Measurements from ENCODE around the gene AHI1. TPM values are rescaled to one million over a fixed set of nuclear protein-coding genes. Genes with fewer than 3 reads are reported as not detected.
A peak's percentile ranks its signal among the peaks of the same experiment; 100 is the strongest.

Gene AHI1

GRCh38 chr6:135234492-135234780 lies 263.1 kb downstream of the AHI1 start:
- Histone ChIP-seq H2BK5ac (ENCODE audit: low read depth, low read length, poor library complexity, severe bottlenecking) (no peak overlapping the region), H3K4ac (ENCODE audit: low read depth in 1 of 2, low read length in 2 of 2) (no peak overlapping the region), H3K14ac (ENCODE audit: low read length in 2 of 2) (no peak overlapping the region), H3K4me3 (ENCODE audit: insufficient read depth in 1 of 2, low read depth in 1 of 2, low read length in 2 of 2) (no peak overlapping the region), H3K79me1 (replicated peaks; ENCODE audit: low read length, poor library complexity, severe bottlenecking) (no peaks in the 10 kb centered on the region), H3K4me1 (ENCODE audit: control insufficient read depth, insufficient read depth, low read depth, low read length) (no peaks in the 10 kb centered on the region), H4K91ac (ENCODE audit: low read length) (no peak overlapping the region), H3K9ac (ENCODE audit: low read length) (no peak overlapping the region), H4K8ac (ENCODE audit: low read length) (no peak overlapping the region), H2BK12ac (ENCODE audit: low read length in 2 of 2) (no peak overlapping the region), H2AFZ (ENCODE audit: low read depth, low read length) (no peak overlapping the region), H2AK5ac (ENCODE audit: low read length, severe bottlenecking) (no peak overlapping the region), H3K18ac (ENCODE audit: low read depth in 1 of 2, low read length in 2 of 2) (no peak overlapping the region), H3K27me3 (ENCODE audit: control insufficient read depth in 1 of 2, insufficient read depth in 1 of 2, low read length in 2 of 2) (peaks cover 0 to 4% of the 10 kb centered on the region in 2 experiments), H3K23ac (ENCODE audit: low read length in 2 of 2) (no peak overlapping the region), H2BK120ac (ENCODE audit: low read depth, low read length) (no peak overlapping the region), H3K27ac (ENCODE audit: low read length, poor library complexity, severe bottlenecking) (no peak overlapping the region), H2BK15ac (ENCODE audit: low read depth, poor library complexity, severe bottlenecking) (no peak overlapping the region), H3K36me3 (ENCODE audit: control insufficient read depth in 1 of 2, insufficient read depth in 2 of 2, low read depth in 1 of 2, low read length in 2 of 2) (no peaks in the 10 kb centered on the region), H3K9me3 (ENCODE audit: control insufficient read depth, low read length) (no peaks in the 10 kb centered on the region), H3K4me2 (ENCODE audit: low read length, poor library complexity, severe bottlenecking) (no peak overlapping the region)
- WGBS: no CpG with 5 or more reads among the region's 1 CpG
- DNase-seq: no peak

DNA sequence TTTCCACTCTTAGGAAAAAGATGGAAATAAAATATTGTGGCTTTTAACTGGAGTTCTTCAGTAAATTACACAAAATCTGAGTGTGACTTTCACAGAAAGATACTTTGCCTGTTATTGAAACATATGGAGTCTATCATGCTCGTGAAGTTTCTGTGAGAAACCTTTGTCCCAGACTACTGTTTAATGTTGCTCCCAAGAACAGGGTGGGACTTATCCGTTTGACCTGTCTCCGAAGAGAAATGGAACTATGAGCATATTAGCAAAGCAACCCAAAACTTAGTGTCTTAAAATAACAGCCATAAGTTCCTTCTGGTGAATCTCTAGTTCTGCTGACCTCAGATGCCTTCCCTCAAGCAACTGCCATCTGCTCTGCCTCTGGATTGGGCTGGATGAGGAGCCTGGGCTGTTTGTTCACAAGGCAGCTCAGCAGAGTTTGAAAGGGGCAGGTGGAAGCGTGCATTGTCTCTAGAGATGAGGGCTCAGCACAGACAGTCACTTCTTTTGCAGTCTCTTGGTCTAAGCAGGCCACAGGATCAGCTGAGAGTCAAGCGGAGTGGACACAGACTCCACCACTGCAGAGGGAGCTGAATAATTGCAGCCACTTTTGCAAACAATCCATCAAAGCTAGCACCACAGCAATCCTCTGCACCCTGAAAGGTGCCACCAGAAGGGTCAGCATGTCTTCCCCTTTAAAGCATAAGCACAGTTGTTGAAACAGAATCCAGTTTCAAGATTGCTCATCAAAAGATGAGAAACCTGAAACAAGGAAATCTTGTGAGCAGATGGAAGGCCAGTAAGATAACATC lies 263.7 kb downstream of the AHI1 start:
- Histone ChIP-seq H3K4me2 (ENCODE audit: low read length, poor library complexity, severe bottlenecking) (no peak overlapping the region), H3K18ac (ENCODE audit: low read depth in 1 of 2, low read length in 2 of 2) (no peak overlapping the region), H2AK5ac (ENCODE audit: low read length, severe bottlenecking) (no peak overlapping the region), H3K9me3 (ENCODE audit: control insufficient read depth, low read length) (no peaks in the 10 kb centered on the region), H2BK12ac (ENCODE audit: low read length in 2 of 2) (no peak overlapping the region), H3K36me3 (ENCODE audit: control insufficient read depth in 1 of 2, insufficient read depth in 2 of 2, low read depth in 1 of 2, low read length in 2 of 2) (no peaks in the 10 kb centered on the region), H3K4me1 (ENCODE audit: control insufficient read depth, insufficient read depth, low read depth, low read length) (no peaks in the 10 kb centered on the region), H2BK5ac (ENCODE audit: low read depth, low read length, poor library complexity, severe bottlenecking) (no peak overlapping the region), H2BK120ac (ENCODE audit: low read depth, low read length) (no peak overlapping the region), H2AFZ (ENCODE audit: low read depth, low read length) (no peak overlapping the region), H3K23ac (ENCODE audit: low read length in 2 of 2) (no peak overlapping the region), H3K14ac (ENCODE audit: low read length in 2 of 2) (no peak overlapping the region), H4K91ac (ENCODE audit: low read length) (no peak overlapping the region), H4K8ac (ENCODE audit: low read length) (peak overlapping the region; percentile 7), H3K9ac (ENCODE audit: low read length) (no peak overlapping the region), H2BK15ac (ENCODE audit: low read depth, poor library complexity, severe bottlenecking) (peak overlapping the region; percentile 21), H3K79me1 (replicated peaks; ENCODE audit: low read length, poor library complexity, severe bottlenecking) (no peaks in the 10 kb centered on the region), H3K27me3 (ENCODE audit: control insufficient read depth in 1 of 2, insufficient read depth in 1 of 2, low read length in 2 of 2) (peaks cover 0 to 4% of the 10 kb centered on the region in 2 experiments), H3K4me3 (ENCODE audit: insufficient read depth in 1 of 2, low read depth in 1 of 2, low read length in 2 of 2) (no peak overlapping the region), H3K27ac (ENCODE audit: low read length, poor library complexity, severe bottlenecking) (no peak overlapping the region), H3K4ac (ENCODE audit: low read depth in 1 of 2, low read length in 2 of 2) (no peak overlapping the region)
- 70% methylated on average over 5 of the region's 5 CpGs for WGBS
- DNase-seq: peak; percentile 17

Small RNA genes within 50 kb of the gene (small RNA-seq; reads per million reads assigned to genes)
- gene MIR548A2 (ENCODE audit: low read depth): not detected
- not detected for gene RF00019 (ENCODE audit: low read depth)

Data from mesenchymal stem cell (in vitro differentiated cells and primary cell).